HFFc6 (cell line): ENCODE results near the gene ANKRD35. TPM values are rescaled to one million over a fixed set of nuclear protein-coding genes. Genes with fewer than 3 reads are reported as not detected.
"Not testable (repeated sequence)": the region's sequence is repeated elsewhere in the genome, so short reads cannot be mapped to it uniquely, and the experiment has no call there.

ENCODE experiments used
- DNase-seq: peaks from one replicate; pipeline ENCODE4 v3.0.0-alpha.2; 2018
- H3K27ac Mint-ChIP-seq: 2 replicates; pipeline ENCODE4 v1.8.0; 2020; ENCODE audit warnings: mild to moderate bottlenecking, mixed read lengths
- H3K27me3 Mint-ChIP-seq: 2 replicates; pipeline ENCODE4 v1.8.0; 2021; ENCODE audit warnings: mild to moderate bottlenecking, moderate library complexity, mixed read lengths; ENCODE audit not compliant: insufficient read depth
- H3K36me3 Mint-ChIP-seq: 2 replicates; pipeline ENCODE4 v1.8.0; 2021; ENCODE audit warnings: low read depth, mixed read lengths
- H3K4me1 Mint-ChIP-seq: 2 replicates; pipeline ENCODE4 v1.8.0; 2020; ENCODE audit warnings: low read depth, mixed read lengths
- H3K4me3 Mint-ChIP-seq: 2 replicates; pipeline ENCODE4 v1.8.0; 2020; ENCODE audit warnings: mild to moderate bottlenecking, moderate library complexity, mixed read lengths
- H3K9me3 Mint-ChIP-seq: 2 replicates; pipeline ENCODE4 v1.8.0; 2020; ENCODE audit warnings: mild to moderate bottlenecking, mixed read lengths
- CTCF ChIP-seq: fragments of 200-600 bp; sonication (generic); IDR thresholded peaks from 2 replicates; pipeline ENCODE4 v1.5.0; 2021; ENCODE audit warnings: antibody characterized with exemption, mild to moderate bottlenecking
- total RNA-seq, 6 experiments: library from RNA; stranded (reverse); fragmentation: NEBNext Ultra II Directional; extraction: Animal tissue kit (Norgen Biotek cat#: 25700); gene quantifications; 2 replicates in 1 of 6; 3 replicates in 5 of 6; pipeline ENCODE4 v1.2.3, GENCODE V29; 2021

ANKRD35 gene
- total RNA-seq, 6 experiments from 2014 or later = 0.75 to 2.0 (median 1.1) TPM

GRCh38 chr1:145922266-145922665 is 36.6 kb upstream of the ANKRD35 start:
- H3K36me3 Mint-ChIP-seq = no peaks in the 10 kb centered on the region; the same call in 1 of the 2 replicates
- H3K27me3 Mint-ChIP-seq = peaks cover 10% of the 10 kb centered on the region
- H3K4me1 Mint-ChIP-seq = peaks cover 22% of the 10 kb centered on the region
- no peaks in the 10 kb centered on the region for H3K9me3 Mint-ChIP-seq
- no peak for DNase-seq
- H3K4me3 Mint-ChIP-seq = no peak overlapping the region
- no peak overlapping the region for H3K27ac Mint-ChIP-seq
- TF ChIP-seq CTCF = no peak

DNA sequence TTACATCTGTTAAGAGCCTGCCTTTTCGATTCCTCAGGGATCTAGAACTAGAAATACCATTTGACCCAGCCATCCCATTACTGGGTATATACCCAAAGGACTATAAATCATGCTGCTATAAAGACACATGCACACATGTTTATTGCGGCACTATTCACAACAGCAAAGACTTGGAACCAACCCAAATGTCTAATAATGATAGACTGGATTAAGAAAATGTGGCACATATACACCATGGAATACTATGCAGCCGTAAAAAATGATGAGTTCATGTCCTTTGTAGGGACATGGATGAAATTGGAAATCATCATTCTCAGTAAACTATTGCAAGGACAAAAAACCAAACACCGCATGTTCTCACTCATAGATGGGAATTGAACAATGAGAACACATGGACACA is 34.6 kb upstream of the ANKRD35 start:
- peaks cover 35% of the 10 kb centered on the region for H3K4me1 Mint-ChIP-seq
- H3K27ac Mint-ChIP-seq = peak overlapping the region; percentile 95
- not testable (repeated sequence) for DNase-seq, H3K9me3 Mint-ChIP-seq, H3K27me3 Mint-ChIP-seq
- peak overlapping the region; percentile 97 for H3K4me3 Mint-ChIP-seq
- peaks cover 16% of the 10 kb centered on the region for H3K36me3 Mint-ChIP-seq

- Mint-ChIP-seq H3K27ac (peak overlapping the region; percentile 95), H3K36me3 (peaks cover 22% of the 10 kb centered on the region), H3K27me3 (peaks cover 10% of the 10 kb centered on the region), H3K4me3 (peak overlapping the region; percentile 97), H3K4me1 (peaks cover 35% of the 10 kb centered on the region), H3K9me3 (no peaks in the 10 kb centered on the region)
- DNase-seq = peak; percentile 49
- no peak for TF ChIP-seq CTCF
Measured at GRCh38 chr1:145918992-145919939, 33.6 kb upstream of the ANKRD35 start.

GRCh38 chr1:145918144-145918991 is 32.7 kb upstream of the ANKRD35 start, which contains the start of gene PEX11B:
Gene PEX11B, minus strand, starts transcription at chr1:145918717. Its CDS starts 29 bp downstream, at chr1:145918688.
- Mint-ChIP-seq H3K27me3 (peaks cover 10% of the 10 kb centered on the region), H3K4me3 (peak within 1 kb of the TSS; percentile 97), H3K4me1 (peaks cover 35% of the 10 kb centered on the region), H3K27ac (peak within 1 kb of the TSS; percentile 95), H3K9me3 (no peaks in the 10 kb centered on the region), H3K36me3 (peaks cover 26% of the 10 kb centered on the region)
- DNase-seq = peak; percentile 80
- TF ChIP-seq CTCF = 0 out of 2 replicates have a peak, but pooled peaks have one; percentile 0

- Mint-ChIP-seq H3K27me3 (peaks cover 10% of the 10 kb centered on the region), H3K27ac (peak overlapping the region; percentile 95), H3K9me3 (no peaks in the 10 kb centered on the region), H3K4me1 (peaks cover 35% of the 10 kb centered on the region), H3K36me3 (peaks cover 31% of the 10 kb centered on the region), H3K4me3 (peak overlapping the region; percentile 97)
- no peak for TF ChIP-seq CTCF
- DNase-seq = no peak
Measured at GRCh38 chr1:145917595-145917994, 31.9 kb upstream of the ANKRD35 start.
